Measurements from ENCODE around the gene IL4.
A peak's percentile ranks its signal among the peaks of the same experiment; 100 is the strongest.

Gene IL4

GRCh38 chr5:132658381-132659302, 15.1 kb upstream of the IL4 start:
- Histone ChIP-seq H3K4me3 (no peak overlapping the region), H3K27ac (no peak overlapping the region)
- no peak for DNase-seq (ENCODE audit: low spot score)
- no peak for TF ChIP-seq CTCF (IDR thresholded peaks at IDR 0.05)

- TF ChIP-seq CTCF (IDR thresholded peaks at IDR 0.05), result no peak
- DNase-seq (ENCODE audit: low spot score), result no peak
These were observed 13.9 kb upstream of the IL4 start for GRCh38 chr5:132659598-132660493.

DNA sequence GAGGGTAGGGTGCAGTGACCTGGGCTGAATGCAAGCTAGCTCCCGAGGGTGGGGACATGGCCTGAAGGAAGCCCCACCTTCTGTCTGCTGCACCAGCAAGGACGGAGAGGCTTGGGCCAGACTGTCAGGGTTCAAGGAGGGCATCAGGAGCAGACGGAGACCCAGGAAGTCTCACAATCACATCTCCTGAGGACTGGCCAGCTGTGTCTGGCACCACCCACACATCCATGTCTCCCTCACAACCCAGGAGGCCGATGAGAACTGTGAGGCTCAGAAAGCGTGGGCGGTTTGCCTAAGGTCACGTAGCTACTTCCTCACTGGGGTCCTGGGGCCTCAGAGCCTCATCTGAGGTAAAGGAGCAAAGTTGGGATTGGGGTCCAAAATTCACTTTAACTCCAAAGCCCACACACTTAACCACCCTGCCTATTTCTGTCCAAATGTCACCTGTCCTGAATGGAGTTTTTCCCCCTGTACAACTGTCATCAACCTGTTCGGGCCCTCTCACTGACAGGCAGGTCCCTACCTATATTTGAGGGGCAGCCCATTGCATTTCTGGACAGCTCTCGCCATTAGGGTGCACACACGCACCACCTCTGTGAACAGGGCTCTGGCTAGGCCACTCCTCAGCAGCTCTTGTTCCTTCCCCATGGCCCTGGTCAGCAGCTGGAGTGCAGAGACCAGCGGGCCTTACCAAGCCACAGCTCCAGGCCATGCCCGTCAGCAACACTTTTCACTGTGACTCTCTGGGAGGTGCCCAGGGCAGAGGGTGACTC, 12.4 kb upstream of the IL4 start:
- no peak overlapping the region for H3K4me3 ChIP-seq
- DNase-seq (ENCODE audit: low spot score), result no peak
- TF ChIP-seq CTCF (IDR thresholded peaks at IDR 0.05), result no peak
- H3K27ac ChIP-seq, result no peak overlapping the region

More at GRCh38 chr5:132659598-132660493, 13.9 kb upstream of the IL4 start:
- Histone ChIP-seq H3K4me3 (no peak overlapping the region), H3K27ac (no peak overlapping the region)

DNA sequence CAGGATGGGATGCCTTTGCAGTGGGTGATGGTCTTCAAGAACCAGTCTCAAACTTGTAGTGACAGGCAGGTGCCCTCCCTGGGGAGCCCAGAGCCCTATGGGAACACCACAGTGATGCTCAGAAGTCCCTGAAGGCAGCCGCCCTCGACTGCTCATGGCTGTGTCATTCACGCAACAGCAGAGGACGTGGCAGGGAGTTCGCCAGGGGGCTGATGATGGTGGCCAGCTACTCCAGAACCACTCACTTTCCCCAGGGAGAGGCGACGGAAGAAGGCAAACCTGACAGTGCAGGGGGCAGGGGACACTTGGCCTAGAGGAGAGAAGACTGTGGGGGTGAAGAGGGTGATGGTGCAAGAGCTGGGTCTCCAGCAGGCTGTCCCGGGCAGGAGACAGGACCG, 11.8 kb upstream of the IL4 start:
- H3K27ac ChIP-seq, result no peak overlapping the region
- no peak for TF ChIP-seq CTCF (IDR thresholded peaks at IDR 0.05)
- H3K4me3 ChIP-seq, result no peak overlapping the region
- DNase-seq (ENCODE audit: low spot score), result peak; percentile 64

- no peak for TF ChIP-seq CTCF (IDR thresholded peaks at IDR 0.05)
- DNase-seq (ENCODE audit: low spot score), result peak; percentile 69
- no peak overlapping the region for H3K4me3 ChIP-seq
- no peak overlapping the region for H3K27ac ChIP-seq
These were observed 10.6 kb upstream of the IL4 start for GRCh38 chr5:132662925-132663770.
